Muscle of leg (tissue), 11 donors: ENCODE results near the gene SLC25A42. TPM values are rescaled to one million over a fixed set of nuclear protein-coding genes. Genes with fewer than 3 reads are reported as not detected.

ENCODE experiments used
- DNase-seq: peaks from one replicate; pipeline ENCODE4 v3.0.0; 2013
- H3K27ac ChIP-seq: one replicate; pipeline ENCODE4 v1.5.1; 2013; ENCODE audit warnings: mild to moderate bottlenecking, low read length, control low read depth
- H3K27me3 ChIP-seq: one replicate; pipeline ENCODE4 v1.6.1; 2013; ENCODE audit warnings: low read length; ENCODE audit not compliant: control insufficient read depth, insufficient read depth
- H3K36me3 ChIP-seq: one replicate; pipeline ENCODE4 v1.6.1; 2013; ENCODE audit warnings: low read length; ENCODE audit not compliant: control insufficient read depth, insufficient read depth
- H3K4me1 ChIP-seq: one replicate; pipeline ENCODE4 v1.6.1; 2013; ENCODE audit warnings: low read length; ENCODE audit not compliant: control insufficient read depth, insufficient read depth
- H3K4me3 ChIP-seq: one replicate; pipeline ENCODE4 v1.5.1; 2013; ENCODE audit warnings: low read length, control low read depth
- H3K9me3 ChIP-seq: replicated peaks from 2 replicates; pipeline ENCODE4 v1.6.1; 2013; ENCODE audit warnings: low read depth, low read length; ENCODE audit not compliant: control insufficient read depth
- WGBS: methylation state at CpG from one replicate; pipeline ENCODE4 v1.1.5; 2013; ENCODE audit warnings: missing lambda C conversion rate; ENCODE audit not compliant: insufficient coverage; 5-methylcytosine and 5-hydroxymethylcytosine counted together
- polyA plus RNA-seq, 8 donors: library from polyadenylated mRNA; unstranded; fragments of 120-200 nt; gene quantifications; one replicate each; pipeline versions ENCODE4 v1.2.1 to v1.2.3, GENCODE V29; 2013; ENCODE audit warnings: inconsistent platforms in 1 of 8, low replicate concordance in 1 of 8; ENCODE audit not compliant: insufficient read length in 8 of 8, insufficient read depth in 1 of 8
- total RNA-seq: library from RNA; stranded (reverse); fragments of 120-200 nt; gene quantifications from one replicate; pipeline ENCODE4 v1.2.4, GENCODE V29; 2013

Gene SLC25A42
- total and polyA plus RNA-seq, 9 donors, result 5.9 to 12.2 (median 9.7) TPM

DNA sequence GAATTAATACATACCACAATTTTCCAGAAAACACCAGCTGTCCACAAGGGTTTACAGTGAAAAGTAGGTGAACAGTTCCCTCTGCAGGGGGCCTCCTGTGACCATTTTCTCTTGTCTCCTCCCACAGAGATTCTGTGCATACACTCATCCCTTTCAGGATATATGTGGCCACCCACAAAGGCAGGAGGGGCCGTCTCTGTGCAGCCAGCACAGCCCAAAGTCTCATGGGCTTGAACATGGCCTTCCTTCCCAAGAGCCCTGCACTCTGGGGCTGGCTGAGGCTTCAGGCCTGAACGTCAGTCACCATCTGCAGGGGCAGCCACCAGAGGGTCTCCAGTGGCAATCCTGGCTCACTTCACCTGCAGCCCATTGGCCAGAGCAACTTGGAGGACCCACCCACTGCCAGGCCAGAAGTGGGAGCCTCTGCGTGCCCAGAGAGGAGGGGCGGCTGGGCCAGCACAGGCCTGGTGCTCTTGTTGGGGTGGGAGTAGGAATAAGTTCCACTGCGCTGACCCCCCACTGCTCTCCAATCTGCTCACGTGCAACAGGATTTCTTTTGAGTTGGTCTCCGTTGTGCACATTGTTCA lies 49.3 kb downstream of the SLC25A42 start:
- Histone ChIP-seq H3K4me1 (peaks cover 28% of the 10 kb centered on the region), H3K4me3 (no peak overlapping the region), H3K9me3 (no peaks in the 10 kb centered on the region), H3K36me3 (peaks cover 2% of the 10 kb centered on the region), H3K27me3 (no peaks in the 10 kb centered on the region), H3K27ac (no peak overlapping the region)
- no peak for DNase-seq
- 4% methylated on average over 2 of the region's 7 CpGs for WGBS

DNA sequence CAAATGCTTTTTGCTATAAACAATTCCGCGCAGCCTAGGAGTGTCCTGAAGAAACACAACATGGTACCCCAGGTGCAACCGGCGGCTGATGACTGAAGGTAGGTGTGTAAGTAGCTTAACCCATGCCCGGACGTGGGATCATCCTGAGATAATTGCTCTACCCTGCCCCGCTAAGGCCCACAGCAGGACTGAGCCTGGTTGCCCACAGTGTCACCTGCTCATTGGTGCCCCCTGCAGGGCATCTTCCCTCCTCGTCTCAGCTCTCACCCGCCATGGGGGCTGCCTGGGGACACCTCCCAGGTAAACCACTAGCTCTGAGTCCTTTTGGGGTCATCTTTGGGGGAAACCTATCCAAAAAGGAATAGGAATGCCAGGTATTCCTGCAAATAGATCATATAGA lies 52.2 kb downstream of the SLC25A42 start:
- no peak for DNase-seq
- no peak overlapping the region for H3K27ac ChIP-seq
- 73% methylated on average over 3 of the region's 9 CpGs for WGBS

DNA sequence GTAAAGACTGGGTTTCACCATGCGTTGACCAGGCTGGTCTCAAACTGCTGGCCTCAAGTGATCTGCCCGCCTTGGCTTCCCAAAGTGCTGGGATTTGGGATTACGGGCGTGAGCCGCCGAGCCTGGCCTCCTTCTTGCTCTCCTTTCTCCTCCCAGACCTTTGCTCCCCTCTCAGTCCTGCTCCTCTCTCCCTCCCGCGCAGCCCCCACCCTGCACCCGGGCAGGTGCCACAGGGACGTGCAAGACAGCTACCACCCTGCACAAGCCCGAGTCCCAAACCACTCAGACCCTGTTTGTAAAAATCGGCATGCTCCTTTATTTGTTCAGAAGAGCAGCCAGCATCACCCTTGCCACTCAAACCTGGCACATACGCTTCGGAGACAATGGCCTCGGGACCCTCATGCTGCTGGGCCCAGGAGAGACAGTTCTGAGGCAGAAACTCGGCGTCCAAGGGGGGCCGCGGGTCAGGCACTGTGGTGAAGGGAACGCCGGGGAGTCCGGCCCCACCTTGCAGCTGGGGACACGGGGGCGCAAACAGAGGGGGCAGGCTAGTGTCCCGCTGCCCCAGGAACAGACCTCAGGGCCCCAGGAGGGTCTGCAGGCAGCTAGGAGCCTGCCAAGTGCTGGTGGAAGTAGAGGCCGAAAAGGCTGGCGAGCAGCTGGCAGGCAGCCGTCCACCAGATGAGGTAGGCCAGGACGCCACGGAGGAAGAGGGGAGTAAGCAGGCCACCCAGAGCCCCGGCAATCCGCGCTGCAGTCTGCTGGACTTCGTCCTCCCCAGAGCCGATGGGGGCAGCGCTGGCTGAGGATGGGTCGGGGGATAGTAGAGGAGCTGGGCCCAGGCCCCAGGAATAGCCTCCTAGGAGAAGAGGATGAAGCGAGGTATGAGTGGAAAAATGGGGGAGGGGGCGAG lies 55.8 kb downstream of the SLC25A42 start:
- no peaks in the 10 kb centered on the region for H3K9me3 ChIP-seq
- DNase-seq, result no peak
- no peaks in the 10 kb centered on the region for H3K4me1 ChIP-seq
- no peak overlapping the region for H3K27ac ChIP-seq
- WGBS, result 81% methylated on average over 37 of the region's 39 CpGs
- peaks cover 24% of the 10 kb centered on the region for H3K36me3 ChIP-seq
- no peak overlapping the region for H3K4me3 ChIP-seq
- H3K27me3 ChIP-seq, result no peaks in the 10 kb centered on the region

More for the DNA sequence above, 52.2 kb downstream of the SLC25A42 start:
- Histone ChIP-seq H3K9me3 (no peaks in the 10 kb centered on the region), H3K27me3 (no peaks in the 10 kb centered on the region), H3K36me3 (peaks cover 17% of the 10 kb centered on the region), H3K4me3 (no peak overlapping the region), H3K4me1 (peaks cover 20% of the 10 kb centered on the region)

DNA sequence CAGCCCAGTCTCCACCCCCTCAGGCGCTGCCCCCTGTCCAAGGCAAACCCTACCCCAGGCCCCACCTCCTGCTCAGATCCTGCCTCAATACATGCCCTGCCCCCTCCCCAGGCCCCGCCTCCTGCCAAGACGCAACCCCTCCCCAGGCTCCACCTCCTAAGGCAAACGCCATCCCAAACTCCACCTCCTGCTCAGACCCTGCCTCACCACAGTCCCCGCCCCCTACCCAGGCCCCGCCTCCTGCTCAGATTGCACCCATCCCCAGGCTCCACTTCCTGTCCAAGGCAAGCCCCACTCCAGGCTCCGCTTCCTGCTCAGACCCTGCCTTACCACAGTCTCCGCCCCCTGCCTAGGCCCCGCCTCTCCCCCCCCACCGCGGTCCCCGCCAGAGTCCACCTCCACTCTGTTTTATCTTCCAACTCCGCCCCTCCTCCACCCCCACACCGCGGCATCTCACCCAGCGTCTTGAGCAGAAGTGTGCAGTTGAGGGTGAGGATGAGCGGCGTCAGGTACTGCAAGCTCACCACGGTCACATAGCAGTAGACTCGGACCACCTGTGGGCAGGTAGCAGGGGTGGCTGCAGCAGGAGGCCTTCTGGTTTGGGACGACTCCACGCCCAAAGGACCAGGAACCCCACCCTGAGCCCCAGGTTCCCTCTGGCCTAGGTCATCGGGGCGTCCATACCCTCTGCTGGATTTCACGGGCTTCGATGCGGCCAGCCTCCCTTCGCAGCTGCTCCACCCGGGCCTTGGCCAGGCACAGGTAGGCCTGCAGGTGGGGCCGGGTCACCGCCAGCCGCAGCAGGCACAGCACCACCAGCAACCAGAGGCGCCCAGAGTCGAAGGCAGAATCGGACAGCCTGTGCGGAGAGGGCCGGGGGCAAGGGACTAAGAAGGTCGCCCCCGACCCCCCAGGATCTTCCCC lies 56.8 kb downstream of the SLC25A42 start:
- Histone ChIP-seq H3K27ac (no peak overlapping the region), H3K9me3 (no peaks in the 10 kb centered on the region), H3K4me3 (no peak overlapping the region), H3K27me3 (no peaks in the 10 kb centered on the region), H3K4me1 (no peaks in the 10 kb centered on the region), H3K36me3 (peaks cover 24% of the 10 kb centered on the region)
- DNase-seq, result peak; percentile 52
- WGBS, result 45% methylated on average over 32 of the region's 39 CpGs

DNA sequence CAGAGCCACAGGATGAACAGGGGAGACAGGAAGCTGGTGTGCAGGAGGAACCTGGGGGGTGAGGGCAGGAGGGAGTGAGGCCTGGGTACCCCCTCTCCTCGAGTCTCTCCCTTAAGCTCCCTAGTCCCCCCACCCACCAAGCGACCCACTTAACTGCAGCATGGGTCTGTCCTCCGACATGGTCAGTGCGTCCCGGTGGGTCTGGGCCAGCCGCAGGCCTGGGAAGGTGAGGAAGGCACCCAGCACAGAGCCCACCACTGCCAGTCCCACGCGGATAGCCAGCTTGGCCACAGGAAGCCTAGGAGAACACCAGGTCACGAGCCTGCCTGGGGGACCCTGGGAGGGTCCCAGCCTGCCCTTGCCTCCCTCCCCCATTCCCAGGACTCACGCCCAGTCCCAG lies 57.6 kb downstream of the SLC25A42 start:
- 93% methylated on average over 6 of the region's 10 CpGs for WGBS
- Histone ChIP-seq H3K4me3 (no peak overlapping the region), H3K36me3 (peaks cover 24% of the 10 kb centered on the region), H3K27me3 (no peaks in the 10 kb centered on the region), H3K4me1 (no peaks in the 10 kb centered on the region), H3K27ac (no peak overlapping the region), H3K9me3 (no peaks in the 10 kb centered on the region)
- DNase-seq, result no peak

DNA sequence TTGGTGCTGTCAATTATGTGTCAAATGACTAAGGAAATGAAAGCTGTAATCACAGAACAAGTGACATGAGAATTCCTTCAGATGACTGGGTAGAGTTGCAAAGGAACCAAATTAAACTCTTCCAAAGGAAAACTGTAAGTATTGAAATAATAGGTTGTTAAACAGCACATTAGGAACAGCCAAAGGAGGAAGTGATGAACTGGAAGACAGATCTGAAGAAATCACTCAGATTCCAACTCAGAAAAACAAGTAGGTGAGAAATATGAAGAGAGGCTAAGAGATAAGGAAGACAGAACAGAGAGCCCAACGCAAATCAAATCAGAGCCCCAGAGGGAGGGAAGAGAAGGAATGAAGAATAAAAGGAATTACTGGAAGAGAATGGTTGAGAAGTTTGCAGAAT lies 59.1 kb downstream of the SLC25A42 start:
- Histone ChIP-seq H3K27ac (no peak overlapping the region), H3K27me3 (no peaks in the 10 kb centered on the region), H3K4me1 (no peaks in the 10 kb centered on the region), H3K36me3 (peaks cover 24% of the 10 kb centered on the region), H3K9me3 (no peaks in the 10 kb centered on the region), H3K4me3 (no peak overlapping the region)
- WGBS, result 100% methylated on average over 1 of the region's 1 CpG
- DNase-seq, result no peak

DNA sequence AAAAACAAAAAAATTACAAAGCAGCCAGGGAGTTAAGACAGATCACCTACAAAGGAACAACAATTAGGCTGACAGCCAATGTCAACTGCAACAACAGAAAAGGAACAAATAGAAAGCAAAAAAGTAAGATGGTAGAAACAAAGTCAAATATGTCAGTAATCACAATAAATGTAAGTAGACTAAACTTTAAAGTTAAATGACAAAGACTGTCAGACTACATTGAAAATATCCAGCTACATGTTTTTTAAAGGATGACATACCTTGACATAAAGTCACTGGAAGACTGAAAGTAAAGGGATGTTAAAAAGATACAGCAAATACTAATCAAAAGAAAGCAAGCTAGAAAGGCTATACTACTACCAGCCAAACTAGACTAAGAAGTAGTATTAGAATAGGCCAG lies 59.6 kb downstream of the SLC25A42 start:
- DNase-seq, result no peak
- Histone ChIP-seq H3K4me3 (no peak overlapping the region), H3K9me3 (no peaks in the 10 kb centered on the region), H3K27ac (no peak overlapping the region), H3K36me3 (peaks cover 24% of the 10 kb centered on the region), H3K27me3 (no peaks in the 10 kb centered on the region), H3K4me1 (no peaks in the 10 kb centered on the region)

DNA sequence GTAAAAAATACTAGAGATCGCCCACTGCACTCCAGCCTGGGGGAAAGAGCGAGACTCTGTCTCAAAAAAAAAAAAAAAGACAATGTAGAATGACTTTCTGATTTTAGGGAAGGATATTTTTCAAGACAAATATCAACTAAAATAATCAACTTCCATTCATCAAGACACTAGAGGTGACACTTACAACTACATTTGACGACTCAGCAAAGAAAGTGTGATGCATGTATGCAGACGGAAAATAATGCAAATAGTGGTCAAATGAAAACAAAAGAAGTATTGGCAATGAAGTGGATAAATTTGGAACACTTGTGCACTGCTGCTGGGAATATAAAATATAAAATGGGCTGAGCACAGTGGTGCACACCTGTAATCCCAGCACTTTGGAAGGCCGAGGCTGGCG lies 62.3 kb downstream of the SLC25A42 start:
- 86% methylated on average over 1 of the region's 6 CpGs for WGBS

DNA sequence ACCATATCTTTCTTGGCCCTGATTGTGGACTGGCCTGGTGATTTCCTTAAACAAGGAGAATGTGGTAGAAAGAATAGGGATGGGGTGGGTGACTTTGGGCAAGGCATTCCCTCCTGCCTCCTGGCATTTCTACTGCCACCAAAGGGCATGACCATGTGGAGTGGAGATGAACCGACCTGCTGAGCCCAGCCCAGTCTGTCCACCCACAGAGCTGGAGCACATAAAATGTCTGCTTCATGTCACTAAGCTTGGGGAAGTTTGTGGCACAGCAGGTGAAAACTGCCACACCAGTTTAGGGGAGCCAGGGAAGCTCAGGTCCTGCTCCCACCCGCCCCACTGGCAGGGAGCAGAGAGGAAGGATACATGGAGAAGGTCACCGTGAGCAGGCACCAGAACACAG lies 68.2 kb downstream of the SLC25A42 start:
- Histone ChIP-seq H3K9me3 (peaks cover 11% of the 10 kb centered on the region), H3K4me1 (peaks cover 17% of the 10 kb centered on the region), H3K27me3 (no peaks in the 10 kb centered on the region), H3K27ac (no peak overlapping the region), H3K4me3 (no peak overlapping the region), H3K36me3 (peaks cover 4% of the 10 kb centered on the region)
- no peak for DNase-seq
- 100% methylated on average over 2 of the region's 3 CpGs for WGBS

More for the DNA sequence above, 62.3 kb downstream of the SLC25A42 start:
- H3K4me1 ChIP-seq, result no peaks in the 10 kb centered on the region
- H3K27ac ChIP-seq, result no peak overlapping the region
- no peak for DNase-seq
- no peaks in the 10 kb centered on the region for H3K9me3 ChIP-seq
- no peak overlapping the region for H3K4me3 ChIP-seq
- no peaks in the 10 kb centered on the region for H3K27me3 ChIP-seq
- peaks cover 5% of the 10 kb centered on the region for H3K36me3 ChIP-seq

DNA sequence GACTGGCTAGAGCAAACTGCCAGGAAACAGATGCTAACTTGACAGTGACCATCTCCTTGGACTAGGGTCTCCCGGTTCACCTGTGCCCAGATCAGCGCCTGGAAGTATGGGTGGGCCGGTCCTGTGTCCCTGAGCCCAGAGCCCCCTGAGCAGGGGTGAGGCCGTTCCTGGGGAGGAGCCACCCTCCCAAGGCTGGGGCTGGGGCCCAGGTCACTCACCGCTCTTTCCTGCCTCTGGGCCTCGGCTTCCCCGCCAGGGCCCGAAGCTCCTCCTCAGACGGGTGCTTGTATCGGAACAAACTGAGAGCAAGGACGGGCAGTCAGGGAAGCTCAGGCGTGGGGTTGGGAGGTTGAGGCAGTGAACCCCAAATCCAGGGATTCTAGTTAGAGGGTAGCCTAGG lies 69.1 kb downstream of the SLC25A42 start:
- H3K9me3 ChIP-seq, result peaks cover 11% of the 10 kb centered on the region
- no peak for DNase-seq
- H3K27me3 ChIP-seq, result no peaks in the 10 kb centered on the region
- 96% methylated on average over 12 of the region's 12 CpGs for WGBS
- H3K36me3 ChIP-seq, result peaks cover 4% of the 10 kb centered on the region
- H3K4me3 ChIP-seq, result no peak overlapping the region
- no peak overlapping the region for H3K27ac ChIP-seq
- peaks cover 26% of the 10 kb centered on the region for H3K4me1 ChIP-seq
